Activated naive CD8-positive, alpha-beta T cell treated with anti-CD3 and anti-CD28 coated beads for 36 hours (primary cell): ENCODE data around the gene CALCR. TPM values are rescaled to one million over a fixed set of nuclear protein-coding genes. Genes with fewer than 3 reads are reported as not detected.

Source experiments
- DNase-seq: peaks from one replicate; pipeline ENCODE4 v3.0.0; 2021
- H3K27ac Mint-ChIP-seq: one replicate; pipeline ENCODE4 v1.8.0; 2022; ENCODE audit warnings: mild to moderate bottlenecking, moderate library complexity, mixed read lengths
- H3K27me3 Mint-ChIP-seq: one replicate; pipeline ENCODE4 v1.8.0; 2022; ENCODE audit warnings: mild to moderate bottlenecking, mixed read lengths
- H3K36me3 Mint-ChIP-seq: one replicate; pipeline ENCODE4 v1.8.0; 2021; ENCODE audit warnings: mild to moderate bottlenecking, mixed read lengths
- H3K4me1 Mint-ChIP-seq: one replicate; pipeline ENCODE4 v1.8.0; 2021; ENCODE audit warnings: mixed read lengths
- H3K4me3 Mint-ChIP-seq: one replicate; pipeline ENCODE4 v1.8.0; 2022; ENCODE audit warnings: mild to moderate bottlenecking, moderate library complexity, mixed read lengths
- H3K9me3 Mint-ChIP-seq: one replicate; pipeline ENCODE4 v1.8.0; 2022; ENCODE audit warnings: mixed read lengths
- total RNA-seq, 2 experiments: library from RNA; stranded (reverse); gene quantifications; one replicate each; pipeline ENCODE4 v1.2.3, GENCODE V29; 2021

CALCR gene
- total RNA-seq, 2 experiments from 2014 or later = not detected

GRCh38 chr7:93575555-93576399 lies 1.3 kb upstream of the CALCR start:
- Mint-ChIP-seq H3K36me3 (no peaks in the 10 kb centered on the region), H3K27me3 (peaks cover 43% of the 10 kb centered on the region), H3K4me3 (no peak overlapping the region), H3K9me3 (no peaks in the 10 kb centered on the region), H3K27ac (no peak overlapping the region), H3K4me1 (no peaks in the 10 kb centered on the region)
- DNase-seq = no peak

GRCh38 chr7:93574269-93574645 lies 267 bp downstream of the CALCR start:
- Mint-ChIP-seq H3K9me3 (no peaks in the 10 kb centered on the region), H3K4me1 (no peaks in the 10 kb centered on the region), H3K27ac (no peak overlapping the region), H3K36me3 (no peaks in the 10 kb centered on the region), H3K4me3 (no peak overlapping the region), H3K27me3 (peaks cover 41% of the 10 kb centered on the region)
- no peak for DNase-seq

- Mint-ChIP-seq H3K27me3 (peaks cover 21% of the 10 kb centered on the region), H3K27ac (no peak overlapping the region), H3K4me1 (no peaks in the 10 kb centered on the region), H3K36me3 (no peaks in the 10 kb centered on the region), H3K4me3 (no peak overlapping the region), H3K9me3 (no peaks in the 10 kb centered on the region)
- DNase-seq = no peak
Observed at GRCh38 chr7:93569189-93569588, 5.3 kb downstream of the CALCR start.

GRCh38 chr7:93566876-93567275 lies 7.6 kb downstream of the CALCR start:
- H3K4me3 Mint-ChIP-seq = no peak overlapping the region
- H3K27ac Mint-ChIP-seq = no peak overlapping the region
- no peak for DNase-seq
- H3K27me3 Mint-ChIP-seq = peaks cover 18% of the 10 kb centered on the region
- H3K4me1 Mint-ChIP-seq = no peaks in the 10 kb centered on the region
- H3K9me3 Mint-ChIP-seq = no peaks in the 10 kb centered on the region
- H3K36me3 Mint-ChIP-seq = no peaks in the 10 kb centered on the region

GRCh38 chr7:93563584-93563983 lies 10.9 kb downstream of the CALCR start:
- no peak overlapping the region for H3K4me3 Mint-ChIP-seq
- H3K9me3 Mint-ChIP-seq = no peaks in the 10 kb centered on the region
- no peak for DNase-seq
- H3K4me1 Mint-ChIP-seq = no peaks in the 10 kb centered on the region
- H3K27me3 Mint-ChIP-seq = peaks cover 16% of the 10 kb centered on the region
- H3K36me3 Mint-ChIP-seq = no peaks in the 10 kb centered on the region
- H3K27ac Mint-ChIP-seq = no peak overlapping the region

- DNase-seq = no peak
- Mint-ChIP-seq H3K27me3 (peaks cover 12% of the 10 kb centered on the region), H3K27ac (no peak overlapping the region), H3K4me3 (no peak overlapping the region), H3K36me3 (no peaks in the 10 kb centered on the region), H3K4me1 (no peaks in the 10 kb centered on the region), H3K9me3 (no peaks in the 10 kb centered on the region)
Observed at GRCh38 chr7:93562936-93563335, 11.6 kb downstream of the CALCR start.

- no peaks in the 10 kb centered on the region for H3K9me3 Mint-ChIP-seq
- no peaks in the 10 kb centered on the region for H3K4me1 Mint-ChIP-seq
- DNase-seq = no peak
- no peaks in the 10 kb centered on the region for H3K36me3 Mint-ChIP-seq
- no peak overlapping the region for H3K27ac Mint-ChIP-seq
- no peak overlapping the region for H3K4me3 Mint-ChIP-seq
- peaks cover 12% of the 10 kb centered on the region for H3K27me3 Mint-ChIP-seq
Observed at GRCh38 chr7:93562106-93562505, 12.4 kb downstream of the CALCR start.

- no peak for DNase-seq
- no peaks in the 10 kb centered on the region for H3K36me3 Mint-ChIP-seq
- peaks cover 12% of the 10 kb centered on the region for H3K27me3 Mint-ChIP-seq
- no peaks in the 10 kb centered on the region for H3K4me1 Mint-ChIP-seq
- H3K9me3 Mint-ChIP-seq = no peaks in the 10 kb centered on the region
- no peak overlapping the region for H3K4me3 Mint-ChIP-seq
- H3K27ac Mint-ChIP-seq = no peak overlapping the region
Observed at GRCh38 chr7:93559639-93560491, 14.7 kb downstream of the CALCR start.

- Mint-ChIP-seq H3K4me3 (no peak overlapping the region), H3K27me3 (peaks cover 12% of the 10 kb centered on the region), H3K4me1 (no peaks in the 10 kb centered on the region), H3K27ac (no peak overlapping the region), H3K9me3 (no peaks in the 10 kb centered on the region), H3K36me3 (no peaks in the 10 kb centered on the region)
- no peak for DNase-seq
Observed at GRCh38 chr7:93558705-93559614, 15.6 kb downstream of the CALCR start.

- no peaks in the 10 kb centered on the region for H3K36me3 Mint-ChIP-seq
- H3K27ac Mint-ChIP-seq = no peak overlapping the region
- H3K4me3 Mint-ChIP-seq = no peak overlapping the region
- no peaks in the 10 kb centered on the region for H3K27me3 Mint-ChIP-seq
- no peaks in the 10 kb centered on the region for H3K4me1 Mint-ChIP-seq
- no peaks in the 10 kb centered on the region for H3K9me3 Mint-ChIP-seq
- no peak for DNase-seq
Observed at GRCh38 chr7:93551931-93552330, 22.6 kb downstream of the CALCR start.

- H3K36me3 Mint-ChIP-seq = no peaks in the 10 kb centered on the region
- no peak overlapping the region for H3K4me3 Mint-ChIP-seq
Observed at GRCh38 chr7:93551063-93551895, 23.2 kb downstream of the CALCR start.

GRCh38 chr7:93547716-93548115 lies 26.8 kb downstream of the CALCR start:
- no peak for DNase-seq
- Mint-ChIP-seq H3K9me3 (no peaks in the 10 kb centered on the region), H3K36me3 (no peaks in the 10 kb centered on the region), H3K27me3 (no peaks in the 10 kb centered on the region), H3K4me3 (no peak overlapping the region), H3K27ac (no peak overlapping the region), H3K4me1 (no peaks in the 10 kb centered on the region)

More at GRCh38 chr7:93551063-93551895, 23.2 kb downstream of the CALCR start:
- Mint-ChIP-seq H3K27ac (no peak overlapping the region), H3K27me3 (no peaks in the 10 kb centered on the region), H3K4me1 (no peaks in the 10 kb centered on the region), H3K9me3 (no peaks in the 10 kb centered on the region)
- DNase-seq = no peak

- no peak overlapping the region for H3K27ac Mint-ChIP-seq
Observed at GRCh38 chr7:93544691-93545090, 29.8 kb downstream of the CALCR start.

GRCh38 chr7:93538061-93538460 lies 36.5 kb downstream of the CALCR start:
- Mint-ChIP-seq H3K4me1 (no peaks in the 10 kb centered on the region), H3K4me3 (no peak overlapping the region), H3K27ac (no peak overlapping the region), H3K9me3 (no peaks in the 10 kb centered on the region), H3K27me3 (no peaks in the 10 kb centered on the region), H3K36me3 (no peaks in the 10 kb centered on the region)
- no peak for DNase-seq

More at GRCh38 chr7:93544691-93545090, 29.8 kb downstream of the CALCR start:
- Mint-ChIP-seq H3K36me3 (no peaks in the 10 kb centered on the region), H3K4me3 (no peak overlapping the region), H3K4me1 (no peaks in the 10 kb centered on the region), H3K27me3 (no peaks in the 10 kb centered on the region), H3K9me3 (no peaks in the 10 kb centered on the region)
- DNase-seq = no peak
